HEK293T (cell line): ENCODE measurements around the gene ZNF346.

ENCODE experiments used
- ARNT ChIP-seq: fragments of 450-650 bp; IDR thresholded peaks from 2 replicates; pipeline ENCODE4 v1.6.1; 2017; ENCODE audit warnings: mild to moderate bottlenecking
- BHLHE40 ChIP-seq: fragments of 450-650 bp; IDR thresholded peaks from 2 replicates; pipeline ENCODE4 v1.6.1; 2016; ENCODE audit warnings: mild to moderate bottlenecking, moderate library complexity, borderline replicate concordance
- CTBP1 ChIP-seq: fragments of 450-650 bp; IDR thresholded peaks from 2 replicates; pipeline ENCODE4 v1.6.1; 2016; ENCODE audit warnings: borderline replicate concordance
- FOXA1 ChIP-seq: fragments of 450-650 bp; IDR thresholded peaks from 2 replicates; pipeline ENCODE4 v1.6.1; 2016; ENCODE audit warnings: mild to moderate bottlenecking
- FOXM1 ChIP-seq: fragments of 450-650 bp; IDR thresholded peaks from 2 replicates; pipeline ENCODE4 v1.6.1; 2017; ENCODE audit warnings: mild to moderate bottlenecking, borderline replicate concordance
- LEF1 ChIP-seq: fragments of 450-650 bp; IDR thresholded peaks from 2 replicates; pipeline ENCODE4 v1.6.1; 2017; ENCODE audit warnings: mild to moderate bottlenecking, borderline replicate concordance
- NFRKB ChIP-seq: fragments of 450-650 bp; IDR thresholded peaks from 2 replicates; pipeline ENCODE4 v1.6.1; 2016; ENCODE audit warnings: mild to moderate bottlenecking, moderate library complexity
- SP1 ChIP-seq: fragments of 450-650 bp; IDR thresholded peaks from 2 replicates; pipeline ENCODE4 v1.6.1; 2017
- SUZ12 ChIP-seq: fragments of 450-650 bp; IDR thresholded peaks from 2 replicates; pipeline ENCODE4 v1.6.1; 2016; ENCODE audit warnings: mild to moderate bottlenecking

- TF ChIP-seq CTBP1 (no peak), SP1 (no peak), BHLHE40 (no peak), ARNT (no peak), FOXA1 (no peak), NFRKB (no peak), LEF1 (no peak), FOXM1 (no peak), SUZ12 (no peak)
Measured at GRCh38 chr5:177045631-177046030, 23.1 kb downstream of the ZNF346 start.
